ENCODE measurements around the gene RHOF.
A peak's percentile ranks its signal among the peaks of the same experiment; 100 is the strongest.

The RHOF gene

GRCh38 chr12:121783766-121784165, 9.7 kb downstream of the RHOF start:
- H3K4me1 ChIP-seq (ENCODE audit: control insufficient read depth in 2 of 2, insufficient read depth in 2 of 2, low read length in 2 of 2), result peaks cover 7 to 9% of the 10 kb centered on the region in 2 donors
- no peak overlapping the region for H3K4me3 ChIP-seq (ENCODE audit: low read length in 2 of 2)
- H3K27ac ChIP-seq (ENCODE audit: low read depth in 2 of 2, low read length in 2 of 2), result no peak overlapping the region

DNA sequence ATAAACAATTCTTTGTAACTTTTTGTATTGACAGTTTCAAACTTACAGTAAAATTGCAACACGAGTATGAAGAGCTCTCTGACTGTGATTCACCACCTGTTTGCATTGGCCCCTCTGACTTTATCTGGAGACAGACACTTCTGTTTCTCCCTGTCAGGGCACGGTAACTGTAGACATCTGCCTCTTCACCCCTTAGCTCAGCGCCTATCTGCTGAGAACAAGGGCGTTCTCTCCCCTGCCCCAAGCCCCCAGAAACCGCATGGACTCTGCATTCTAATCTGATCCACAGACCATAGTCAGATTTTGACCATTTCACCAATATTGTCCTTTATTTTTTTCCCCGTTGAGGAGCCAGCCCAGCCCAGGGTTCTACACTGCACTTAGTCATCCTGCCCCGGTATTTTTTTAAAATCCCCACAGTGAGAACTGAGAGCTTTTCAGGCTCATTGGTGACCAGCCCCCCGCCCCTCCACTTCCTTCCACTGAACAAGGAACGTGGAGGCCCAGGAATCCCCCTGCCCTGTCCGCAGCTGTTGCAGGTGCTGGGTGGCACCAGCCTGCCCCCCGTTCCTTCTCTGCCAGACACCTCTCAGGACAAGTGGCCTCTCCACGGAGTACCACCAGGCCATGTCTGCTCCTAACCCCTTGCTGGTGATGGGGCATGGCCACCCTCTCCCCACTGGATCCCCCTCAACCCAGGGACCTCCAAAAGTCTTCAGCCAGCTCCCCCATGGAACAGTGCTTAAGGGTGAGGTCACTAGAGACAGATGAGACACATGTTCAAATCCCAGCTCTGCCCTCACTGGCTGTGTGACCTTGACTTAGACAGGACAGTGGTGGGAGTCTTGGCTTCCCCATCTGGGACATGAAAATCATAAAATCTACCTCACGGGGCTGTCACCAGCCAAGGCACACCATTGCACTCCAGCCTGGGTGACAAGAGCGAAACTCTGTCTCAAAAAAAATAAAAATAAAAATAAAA, 11.2 kb downstream of the RHOF start:
- Histone ChIP-seq H3K9ac (ENCODE audit: low read depth in 1 of 2, low read length in 2 of 2) (no peak overlapping the region), H3K27me3 (ENCODE audit: control insufficient read depth in 2 of 2, insufficient read depth in 2 of 2, low read length in 2 of 2) (no peaks in the 10 kb centered on the region), H3K4me3 (ENCODE audit: low read length in 2 of 2) (peak overlapping the region in 1 of 2 donors; percentile 4), H3K27ac (ENCODE audit: low read depth in 2 of 2, low read length in 2 of 2) (peak overlapping the region in 1 of 2 donors; percentile 43), H3K4me1 (ENCODE audit: control insufficient read depth in 2 of 2, insufficient read depth in 2 of 2, low read length in 2 of 2) (peaks cover 4 to 9% of the 10 kb centered on the region in 2 donors), H3K9me3 (ENCODE audit: control insufficient read depth in 2 of 2, low read length in 2 of 2) (no peaks in the 10 kb centered on the region), H3K36me3 (ENCODE audit: control insufficient read depth in 2 of 2, insufficient read depth in 2 of 2, low read length in 2 of 2) (peaks cover 4% of the 10 kb centered on the region in 2 donors)

More at GRCh38 chr12:121783766-121784165, 9.7 kb downstream of the RHOF start:
- no peak overlapping the region for H3K9ac ChIP-seq (ENCODE audit: low read depth in 1 of 2, low read length in 2 of 2)
- peaks cover 3 to 4% of the 10 kb centered on the region in 2 donors for H3K36me3 ChIP-seq (ENCODE audit: control insufficient read depth in 2 of 2, insufficient read depth in 2 of 2, low read length in 2 of 2)
- H3K27me3 ChIP-seq (ENCODE audit: control insufficient read depth in 2 of 2, insufficient read depth in 2 of 2, low read length in 2 of 2), result no peaks in the 10 kb centered on the region
- no peaks in the 10 kb centered on the region for H3K9me3 ChIP-seq (ENCODE audit: control insufficient read depth in 2 of 2, low read length in 2 of 2)

GRCh38 chr12:121781484-121781997, 11.9 kb downstream of the RHOF start:
- H3K4me3 ChIP-seq (ENCODE audit: low read length in 2 of 2), result peak overlapping the region in 1 of 2 donors; percentile 4
- peak overlapping the region in 1 of 2 donors; percentile 43 for H3K27ac ChIP-seq (ENCODE audit: low read depth in 2 of 2, low read length in 2 of 2)
- peaks cover 0 to 9% of the 10 kb centered on the region in 2 donors for H3K4me1 ChIP-seq (ENCODE audit: control insufficient read depth in 2 of 2, insufficient read depth in 2 of 2, low read length in 2 of 2)
- peaks cover 4% of the 10 kb centered on the region in 2 donors for H3K36me3 ChIP-seq (ENCODE audit: control insufficient read depth in 2 of 2, insufficient read depth in 2 of 2, low read length in 2 of 2)
- H3K9ac ChIP-seq (ENCODE audit: low read depth in 1 of 2, low read length in 2 of 2), result no peak overlapping the region
- H3K9me3 ChIP-seq (ENCODE audit: control insufficient read depth in 2 of 2, low read length in 2 of 2), result no peaks in the 10 kb centered on the region
- H3K27me3 ChIP-seq (ENCODE audit: control insufficient read depth in 2 of 2, insufficient read depth in 2 of 2, low read length in 2 of 2), result no peaks in the 10 kb centered on the region

DNA sequence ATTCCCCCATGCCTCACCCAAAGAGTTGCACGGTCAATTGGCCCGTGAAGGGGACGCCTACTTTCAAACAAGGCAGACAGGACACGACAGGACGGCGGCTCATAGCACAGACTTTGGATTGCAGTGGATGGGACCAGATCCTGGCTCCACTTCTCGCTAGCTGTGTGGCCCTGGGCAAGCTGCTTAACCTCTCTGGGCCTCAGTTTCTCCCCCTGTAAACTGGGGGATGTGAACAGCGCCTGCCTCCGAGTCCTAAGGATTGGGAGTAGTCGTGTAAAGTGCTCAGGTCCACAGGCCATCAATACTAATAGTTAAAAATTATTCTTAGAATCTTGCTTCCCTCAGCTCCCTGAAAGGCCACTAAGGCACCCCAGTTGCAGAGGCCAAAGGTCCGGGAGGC, 13.1 kb downstream of the RHOF start:
- Histone ChIP-seq H3K4me1 (ENCODE audit: control insufficient read depth in 2 of 2, insufficient read depth in 2 of 2, low read length in 2 of 2) (peaks cover 3 to 12% of the 10 kb centered on the region in 2 donors), H3K36me3 (ENCODE audit: control insufficient read depth in 2 of 2, insufficient read depth in 2 of 2, low read length in 2 of 2) (peaks cover 4% of the 10 kb centered on the region in 2 donors), H3K27ac (ENCODE audit: low read depth in 2 of 2, low read length in 2 of 2) (no peak overlapping the region), H3K27me3 (ENCODE audit: control insufficient read depth in 2 of 2, insufficient read depth in 2 of 2, low read length in 2 of 2) (no peaks in the 10 kb centered on the region), H3K4me3 (ENCODE audit: low read length in 2 of 2) (no peak overlapping the region), H3K9ac (ENCODE audit: low read depth in 1 of 2, low read length in 2 of 2) (no peak overlapping the region), H3K9me3 (ENCODE audit: control insufficient read depth in 2 of 2, low read length in 2 of 2) (no peaks in the 10 kb centered on the region)

DNA sequence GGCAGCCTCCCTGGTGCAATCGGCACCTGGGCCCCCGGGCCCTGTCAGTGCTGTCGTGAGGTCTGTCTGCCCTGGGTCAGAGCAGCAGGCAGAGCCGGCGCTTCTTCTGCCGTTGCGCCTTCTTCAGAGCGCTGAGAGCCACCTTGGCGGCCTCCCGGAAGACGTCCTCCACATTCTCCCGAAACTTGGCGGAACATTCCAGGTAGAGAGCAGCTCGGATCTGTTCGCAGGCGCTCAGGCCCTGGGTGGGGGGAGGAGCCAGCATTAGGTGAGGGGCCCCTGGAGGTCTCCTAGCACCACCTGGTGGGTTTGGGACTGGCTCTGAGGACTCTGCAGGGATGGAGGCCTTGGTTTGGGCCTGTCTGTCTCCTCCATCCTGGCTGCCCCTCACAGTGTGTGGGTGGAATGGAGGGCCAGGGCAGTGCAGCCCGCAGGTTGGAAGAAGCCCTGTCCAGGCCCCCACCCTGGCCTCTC, 14.0 kb downstream of the RHOF start:
- H3K4me1 ChIP-seq (ENCODE audit: control insufficient read depth in 2 of 2, insufficient read depth in 2 of 2, low read length in 2 of 2), result peaks cover 3 to 12% of the 10 kb centered on the region in 2 donors

GRCh38 chr12:121778567-121779421, 14.7 kb downstream of the RHOF start:
- Histone ChIP-seq H3K36me3 (ENCODE audit: control insufficient read depth in 2 of 2, insufficient read depth in 2 of 2, low read length in 2 of 2) (peaks cover 4% of the 10 kb centered on the region in 2 donors), H3K27me3 (ENCODE audit: control insufficient read depth in 2 of 2, insufficient read depth in 2 of 2, low read length in 2 of 2) (no peaks in the 10 kb centered on the region), H3K4me1 (ENCODE audit: control insufficient read depth in 2 of 2, insufficient read depth in 2 of 2, low read length in 2 of 2) (peaks cover 3 to 12% of the 10 kb centered on the region in 2 donors), H3K9me3 (ENCODE audit: control insufficient read depth in 2 of 2, low read length in 2 of 2) (no peaks in the 10 kb centered on the region), H3K9ac (ENCODE audit: low read depth in 1 of 2, low read length in 2 of 2) (no peak overlapping the region), H3K27ac (ENCODE audit: low read depth in 2 of 2, low read length in 2 of 2) (no peak overlapping the region), H3K4me3 (ENCODE audit: low read length in 2 of 2) (no peak overlapping the region)

More for the DNA sequence above, 14.0 kb downstream of the RHOF start:
- peaks cover 4% of the 10 kb centered on the region in 2 donors for H3K36me3 ChIP-seq (ENCODE audit: control insufficient read depth in 2 of 2, insufficient read depth in 2 of 2, low read length in 2 of 2)
- H3K9ac ChIP-seq (ENCODE audit: low read depth in 1 of 2, low read length in 2 of 2), result no peak overlapping the region
- no peak overlapping the region for H3K4me3 ChIP-seq (ENCODE audit: low read length in 2 of 2)
- H3K27me3 ChIP-seq (ENCODE audit: control insufficient read depth in 2 of 2, insufficient read depth in 2 of 2, low read length in 2 of 2), result no peaks in the 10 kb centered on the region
- H3K27ac ChIP-seq (ENCODE audit: low read depth in 2 of 2, low read length in 2 of 2), result no peak overlapping the region
- H3K9me3 ChIP-seq (ENCODE audit: control insufficient read depth in 2 of 2, low read length in 2 of 2), result no peaks in the 10 kb centered on the region

DNA sequence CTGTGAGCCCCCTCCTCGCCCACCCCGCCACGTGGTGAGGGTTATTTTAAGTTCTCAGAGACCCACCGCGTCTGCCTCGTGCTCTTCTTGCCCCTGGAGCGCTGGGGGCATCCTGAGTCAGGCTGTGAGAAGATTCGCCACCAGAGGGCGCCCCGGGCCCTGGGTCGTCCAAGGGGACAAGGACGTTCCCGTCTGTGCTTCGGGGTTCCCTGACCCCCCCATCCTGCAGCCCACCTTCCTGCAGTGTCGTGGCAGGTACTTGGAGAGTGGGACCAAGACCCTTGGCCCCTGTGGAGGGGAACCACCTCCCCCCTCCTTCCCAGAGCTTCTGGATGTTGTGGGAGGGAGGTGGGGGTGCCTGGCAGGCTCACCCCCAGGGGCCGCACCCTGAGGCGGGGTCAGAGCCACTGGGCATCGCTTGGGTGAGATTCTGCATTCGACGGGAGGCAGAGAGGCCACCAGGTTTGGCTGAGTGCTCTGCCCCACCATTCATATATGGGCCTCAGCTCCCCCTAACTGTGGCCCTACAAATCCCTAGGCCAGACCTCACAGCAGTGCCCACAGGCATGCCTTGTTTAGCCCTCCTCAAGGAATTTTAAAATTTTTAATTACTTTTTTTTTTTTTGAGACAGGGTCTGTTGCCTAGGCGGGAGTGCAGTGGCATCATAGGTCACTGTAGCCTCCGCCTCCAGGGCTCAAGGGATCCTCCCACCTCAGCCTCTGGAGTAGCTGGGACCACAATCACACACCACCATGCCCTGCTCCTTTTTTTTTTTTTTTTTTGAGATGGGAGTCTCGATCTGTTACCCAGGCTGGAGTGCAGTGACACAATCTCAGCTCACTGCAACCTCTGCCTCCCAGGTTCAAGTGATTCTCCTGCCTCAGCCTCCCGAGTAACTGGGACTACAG, 17.0 kb downstream of the RHOF start:
- H3K36me3 ChIP-seq (ENCODE audit: control insufficient read depth in 2 of 2, insufficient read depth in 2 of 2, low read length in 2 of 2), result peaks cover 4% of the 10 kb centered on the region in 2 donors
- no peak overlapping the region for H3K4me3 ChIP-seq (ENCODE audit: low read length in 2 of 2)
- H3K27me3 ChIP-seq (ENCODE audit: control insufficient read depth in 2 of 2, insufficient read depth in 2 of 2, low read length in 2 of 2), result no peaks in the 10 kb centered on the region
- H3K9me3 ChIP-seq (ENCODE audit: control insufficient read depth in 2 of 2, low read length in 2 of 2), result no peaks in the 10 kb centered on the region
- H3K27ac ChIP-seq (ENCODE audit: low read depth in 2 of 2, low read length in 2 of 2), result no peak overlapping the region
- H3K4me1 ChIP-seq (ENCODE audit: control insufficient read depth in 2 of 2, insufficient read depth in 2 of 2, low read length in 2 of 2), result peaks cover 7 to 9% of the 10 kb centered on the region in 2 donors
- no peak overlapping the region for H3K9ac ChIP-seq (ENCODE audit: low read depth in 1 of 2, low read length in 2 of 2)

GRCh38 chr12:121775501-121775900, 18.0 kb downstream of the RHOF start:
- peaks cover 4% of the 10 kb centered on the region in 2 donors for H3K36me3 ChIP-seq (ENCODE audit: control insufficient read depth in 2 of 2, insufficient read depth in 2 of 2, low read length in 2 of 2)
- H3K4me3 ChIP-seq (ENCODE audit: low read length in 2 of 2), result no peak overlapping the region
- H3K4me1 ChIP-seq (ENCODE audit: control insufficient read depth in 2 of 2, insufficient read depth in 2 of 2, low read length in 2 of 2), result peaks cover 7% of the 10 kb centered on the region in 2 donors
- H3K9me3 ChIP-seq (ENCODE audit: control insufficient read depth in 2 of 2, low read length in 2 of 2), result no peaks in the 10 kb centered on the region
- no peak overlapping the region for H3K27ac ChIP-seq (ENCODE audit: low read depth in 2 of 2, low read length in 2 of 2)
- no peak overlapping the region for H3K9ac ChIP-seq (ENCODE audit: low read depth in 1 of 2, low read length in 2 of 2)
- H3K27me3 ChIP-seq (ENCODE audit: control insufficient read depth in 2 of 2, insufficient read depth in 2 of 2, low read length in 2 of 2), result no peaks in the 10 kb centered on the region

- no peak overlapping the region for H3K27ac ChIP-seq (ENCODE audit: low read depth in 2 of 2, low read length in 2 of 2)
- H3K4me1 ChIP-seq (ENCODE audit: control insufficient read depth in 2 of 2, insufficient read depth in 2 of 2, low read length in 2 of 2), result peaks cover 9% of the 10 kb centered on the region in 2 donors
- no peak overlapping the region for H3K9ac ChIP-seq (ENCODE audit: low read depth in 1 of 2, low read length in 2 of 2)
Observed at GRCh38 chr12:121774968-121775474, 18.5 kb downstream of the RHOF start.

More at GRCh38 chr12:121774968-121775474, 18.5 kb downstream of the RHOF start:
- Histone ChIP-seq H3K36me3 (ENCODE audit: control insufficient read depth in 2 of 2, insufficient read depth in 2 of 2, low read length in 2 of 2) (peaks cover 1 to 4% of the 10 kb centered on the region in 2 donors), H3K4me3 (ENCODE audit: low read length in 2 of 2) (no peak overlapping the region), H3K27me3 (ENCODE audit: control insufficient read depth in 2 of 2, insufficient read depth in 2 of 2, low read length in 2 of 2) (no peaks in the 10 kb centered on the region), H3K9me3 (ENCODE audit: control insufficient read depth in 2 of 2, low read length in 2 of 2) (no peaks in the 10 kb centered on the region)

All from mucosa of rectum (tissue), 2 donors.